ENCODE data around the gene RHOD.

Gene RHOD, protein sequence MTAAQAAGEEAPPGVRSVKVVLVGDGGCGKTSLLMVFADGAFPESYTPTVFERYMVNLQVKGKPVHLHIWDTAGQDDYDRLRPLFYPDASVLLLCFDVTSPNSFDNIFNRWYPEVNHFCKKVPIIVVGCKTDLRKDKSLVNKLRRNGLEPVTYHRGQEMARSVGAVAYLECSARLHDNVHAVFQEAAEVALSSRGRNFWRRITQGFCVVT

GRCh38 chr11:67056267-67057204 is at the start of gene RHOD:
Gene RHOD (plus strand): TSS chr11:67056847. CDS start chr11:67056903, 56 bp downstream.
- DNase-seq = no peak

DNA sequence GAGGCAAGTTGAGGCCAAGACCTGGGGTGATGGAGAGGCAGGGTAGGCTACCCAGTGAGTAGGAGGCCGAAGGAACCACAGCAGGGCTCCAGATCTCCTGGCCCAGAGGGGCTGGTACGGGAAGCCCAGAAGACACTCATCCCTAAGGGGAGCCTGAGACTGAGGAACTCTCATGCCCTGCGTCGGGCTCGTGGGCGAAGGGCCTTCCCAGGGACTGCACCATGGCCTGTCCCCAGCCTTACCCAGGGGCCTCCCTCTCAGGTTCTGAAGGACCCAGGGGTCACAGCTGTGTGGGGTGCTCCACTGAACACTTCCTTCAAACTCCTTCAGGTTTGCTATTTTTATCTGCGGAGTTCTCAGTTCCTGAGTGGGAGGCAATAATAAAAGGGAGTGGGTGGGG is 49.5 kb upstream of the RHOD start:
- no peak for DNase-seq

DNA sequence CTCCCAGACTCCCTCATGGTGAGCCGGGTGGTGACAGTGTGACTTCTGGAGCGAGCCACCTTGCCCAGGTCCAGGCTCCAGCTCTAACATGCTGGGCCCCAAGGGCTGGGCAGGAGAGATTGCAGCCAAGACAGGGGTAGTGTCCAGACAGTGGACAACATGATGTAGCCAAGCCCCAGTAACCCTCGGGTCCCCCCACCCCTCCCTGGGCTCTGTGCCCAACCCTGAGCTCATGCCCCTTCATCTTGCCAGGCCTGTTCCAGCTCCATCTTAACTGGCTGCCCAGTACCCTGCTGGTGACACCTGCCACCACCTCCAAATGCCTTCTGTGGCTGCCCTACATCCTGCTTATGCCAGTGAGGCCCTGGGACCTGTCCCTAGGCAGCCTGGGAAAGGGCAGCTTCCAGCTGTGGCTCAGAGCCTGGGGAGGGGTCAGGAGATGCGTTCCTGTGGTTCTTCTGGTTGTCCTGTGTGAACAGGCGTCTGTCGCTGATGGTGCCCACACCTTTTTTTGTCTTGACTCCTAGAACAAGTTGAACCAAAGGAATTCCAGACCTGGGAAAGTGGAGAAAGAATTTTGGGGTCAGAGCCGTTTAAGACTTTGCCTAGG is 46.2 kb upstream of the RHOD start:
- DNase-seq = no peak

DNA sequence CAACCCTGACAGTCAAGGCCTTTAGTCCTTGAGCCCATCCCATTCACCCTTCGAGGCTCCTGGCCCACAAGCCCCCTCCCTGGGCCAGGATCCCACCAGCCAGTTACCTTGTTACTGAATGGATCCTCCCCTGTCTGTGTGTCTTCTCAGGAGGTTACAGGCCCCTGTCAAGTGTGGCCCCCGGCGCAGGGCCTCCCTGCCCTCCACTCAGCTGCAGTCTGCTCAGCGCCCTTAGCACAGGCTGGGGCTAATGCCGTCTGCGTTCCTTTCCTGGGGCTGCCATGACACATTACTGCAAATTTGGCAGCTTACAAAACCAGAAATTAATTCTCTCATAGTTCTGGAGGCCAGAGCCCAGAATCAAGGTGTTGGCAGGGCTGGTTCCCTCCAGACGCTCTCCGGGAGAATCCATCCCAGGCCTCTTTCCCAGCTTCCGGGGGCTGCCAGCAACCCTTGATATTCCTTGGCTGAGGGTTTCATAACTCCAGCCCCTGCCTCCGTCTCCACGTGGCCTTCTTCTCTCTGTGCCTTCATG is 43.1 kb upstream of the RHOD start:
- no peak for DNase-seq

DNA sequence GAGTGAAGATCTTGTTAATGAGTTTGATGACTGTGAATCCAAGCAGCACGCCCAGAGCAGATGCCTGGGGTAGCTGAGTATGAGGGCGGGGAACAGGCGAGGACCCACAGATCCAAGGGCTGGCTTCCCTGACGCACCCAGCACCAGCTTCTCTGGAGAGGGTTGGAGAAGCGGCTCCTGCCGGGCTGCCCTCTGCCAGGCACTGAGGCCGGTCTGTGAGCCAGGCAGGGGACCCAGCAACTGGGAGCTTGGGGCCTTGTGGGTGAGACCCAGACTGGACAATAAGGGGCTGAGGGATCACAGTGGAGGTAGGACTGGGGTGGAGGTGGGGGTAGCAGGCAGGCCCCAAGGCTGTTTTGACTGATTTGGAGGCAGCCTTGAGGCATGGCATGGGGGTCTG is 42.3 kb upstream of the RHOD start:
- DNase-seq = no peak

DNA sequence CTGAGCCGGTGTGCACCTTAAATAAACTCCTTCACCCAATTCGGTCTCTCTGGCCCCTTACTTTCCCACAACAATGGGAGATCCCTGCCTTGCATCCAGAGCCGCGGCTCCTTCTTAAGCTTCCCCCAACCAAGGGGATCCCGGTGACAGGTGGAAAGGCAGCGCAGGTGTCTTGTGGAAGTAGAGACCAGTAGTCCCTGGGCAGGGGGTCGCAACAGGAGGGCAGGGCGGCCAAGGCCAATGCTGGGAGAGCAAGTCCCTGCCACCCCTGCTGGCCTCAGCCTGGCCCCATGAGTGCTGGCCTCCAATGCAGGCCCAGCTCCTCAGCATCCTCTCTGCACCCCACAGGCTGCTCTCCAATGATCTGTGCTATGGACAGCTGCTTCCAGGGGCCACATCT is 41.6 kb upstream of the RHOD start:
- DNase-seq = no peak

DNA sequence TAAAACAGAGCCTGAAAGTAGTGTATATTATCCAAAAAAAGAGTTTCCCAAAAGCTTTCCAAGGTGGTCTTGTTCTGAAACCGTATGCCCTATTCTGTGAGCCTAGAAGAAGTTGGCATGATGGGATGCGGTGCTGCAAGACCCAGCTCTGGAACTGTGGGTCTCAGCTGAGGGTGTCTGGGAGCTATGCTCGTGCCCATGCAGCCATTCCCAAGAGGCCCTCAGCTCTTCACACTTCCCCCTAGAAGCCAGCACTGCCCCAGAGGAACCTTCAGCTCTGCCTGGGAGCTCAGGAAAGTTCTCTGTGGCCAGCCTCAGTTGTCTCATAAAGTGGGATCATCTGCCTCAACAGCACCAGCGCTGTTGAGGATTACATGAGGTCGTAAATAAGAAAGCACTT is 40.1 kb upstream of the RHOD start:
- DNase-seq = no peak

GRCh38 chr11:67020949-67021348 is 35.7 kb upstream of the RHOD start:
- no peak for DNase-seq

GRCh38 chr11:67022341-67022933 is 34.2 kb upstream of the RHOD start:
- DNase-seq = no peak

DNA sequence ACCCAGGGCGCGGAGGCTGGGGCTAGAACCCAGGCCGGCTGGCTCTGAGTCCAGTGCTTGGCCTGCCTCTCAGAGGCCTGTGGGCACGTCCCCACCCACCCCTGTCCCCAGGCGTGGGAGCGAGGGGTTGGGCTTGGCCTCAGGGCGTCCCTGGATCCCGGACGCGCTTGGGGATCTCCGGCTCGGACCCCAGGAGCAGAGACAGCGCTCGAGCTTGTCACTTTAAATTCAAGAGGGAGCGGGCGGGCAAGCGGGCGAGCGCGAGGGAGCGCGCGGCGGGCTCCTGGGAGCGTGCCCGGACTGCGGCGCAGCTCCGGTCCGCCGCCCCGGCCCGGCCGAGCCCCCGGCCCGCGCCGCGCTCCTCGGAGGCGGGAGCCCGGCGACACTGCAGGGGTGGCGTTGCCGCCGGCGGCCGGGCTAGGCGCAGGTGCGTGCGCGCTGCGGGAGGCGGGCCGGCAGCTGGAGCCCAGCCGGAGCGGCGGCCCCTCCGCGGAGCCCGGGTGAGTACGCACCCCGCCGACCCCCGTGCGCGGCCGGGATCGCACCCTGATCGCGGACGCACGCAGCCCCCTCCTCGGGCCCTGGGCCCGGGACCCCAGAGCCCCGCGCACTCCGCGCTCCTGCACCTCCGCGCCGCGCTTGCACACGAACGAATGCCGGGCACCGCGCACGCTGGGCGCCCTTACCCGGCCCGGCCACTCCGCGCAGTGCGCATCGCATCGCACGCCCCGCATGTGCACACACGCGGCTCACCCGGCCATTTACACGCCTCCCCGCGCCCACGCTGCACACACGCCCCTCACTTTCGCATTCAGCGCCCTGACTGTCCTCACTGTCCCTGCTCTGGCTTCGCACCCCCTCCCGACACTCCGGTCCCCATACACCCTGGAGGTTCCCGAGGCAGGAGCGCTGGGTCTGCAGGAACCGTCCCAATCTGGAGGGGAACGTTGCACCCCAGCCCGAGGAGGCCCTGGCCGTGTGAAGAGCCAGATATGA is 33.4 kb upstream of the RHOD start, which contains the start of gene SYT12:
TSS of gene SYT12 (plus strand) at position 174 of the 996 bp plus-strand sequence. CDS start 7,011 bp downstream, outside the sequence.
- no peak for DNase-seq

DNA sequence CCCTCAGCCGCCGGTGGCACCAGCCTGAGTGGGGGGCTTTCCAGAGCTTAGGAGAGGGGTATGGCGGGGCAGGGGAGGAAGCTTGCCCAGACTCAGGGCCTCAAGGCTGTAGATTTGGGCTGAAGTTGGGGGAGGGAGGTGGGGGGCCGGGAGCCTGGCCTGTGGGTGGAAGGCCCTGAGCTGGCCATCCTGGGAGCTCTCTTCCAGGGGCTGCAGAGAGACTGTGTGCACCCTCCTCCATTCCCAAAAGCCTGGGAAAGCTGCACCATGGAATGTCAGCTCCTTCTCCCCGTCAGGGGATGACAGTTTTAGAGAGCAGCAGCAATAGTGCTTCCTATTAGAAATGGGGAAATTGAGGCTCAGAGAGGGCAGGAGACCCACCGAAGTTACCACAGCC is 32.7 kb upstream of the RHOD start:
- no peak for DNase-seq

- peak; percentile 71 for DNase-seq
Observed at GRCh38 chr11:67024410-67024809, 32.2 kb upstream of the RHOD start.

DNA sequence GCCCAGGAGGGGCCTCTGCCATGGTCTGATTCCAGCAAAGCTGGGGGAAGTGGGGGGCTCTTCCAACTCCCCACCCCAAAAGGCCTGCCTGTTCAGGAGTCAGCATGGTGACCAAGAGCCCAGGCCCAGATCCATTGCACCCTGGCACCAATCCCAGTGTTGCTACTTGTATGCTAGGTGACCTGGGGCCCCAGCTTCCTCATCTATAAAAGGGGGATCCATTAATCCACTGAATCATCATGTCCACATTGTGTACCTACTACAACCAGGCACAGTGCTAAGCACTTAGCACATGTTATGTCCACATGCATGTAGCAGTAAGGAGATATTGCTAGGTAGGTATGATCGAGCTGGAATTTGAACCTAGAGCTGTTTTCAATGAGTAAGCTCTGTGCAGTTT is 31.7 kb upstream of the RHOD start:
- no peak for DNase-seq

DNA sequence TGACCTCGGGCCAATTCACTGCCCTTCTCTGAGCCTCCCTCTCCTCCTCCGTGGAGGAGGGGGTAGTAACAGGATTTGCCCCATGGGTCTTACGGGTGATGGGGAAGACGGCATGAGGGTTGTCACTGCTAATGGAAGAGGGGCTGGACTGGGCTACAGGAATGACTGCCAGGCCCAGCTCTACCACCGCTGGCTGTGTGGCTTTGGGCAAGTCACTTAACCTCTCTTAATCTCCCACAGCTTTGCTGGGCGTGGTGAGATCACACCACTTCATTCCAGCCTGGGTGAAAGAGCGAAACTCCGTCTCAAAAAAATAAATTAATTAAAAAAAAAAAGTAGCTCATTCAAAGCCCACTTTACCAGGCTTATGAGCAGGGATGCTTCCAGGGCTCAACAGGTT is 30.9 kb upstream of the RHOD start:
- DNase-seq = no peak

- no peak for DNase-seq
Observed at GRCh38 chr11:67026941-67027340, 29.7 kb upstream of the RHOD start.

- no peak for DNase-seq
Observed at GRCh38 chr11:67027483-67027930, 29.1 kb upstream of the RHOD start.

DNA sequence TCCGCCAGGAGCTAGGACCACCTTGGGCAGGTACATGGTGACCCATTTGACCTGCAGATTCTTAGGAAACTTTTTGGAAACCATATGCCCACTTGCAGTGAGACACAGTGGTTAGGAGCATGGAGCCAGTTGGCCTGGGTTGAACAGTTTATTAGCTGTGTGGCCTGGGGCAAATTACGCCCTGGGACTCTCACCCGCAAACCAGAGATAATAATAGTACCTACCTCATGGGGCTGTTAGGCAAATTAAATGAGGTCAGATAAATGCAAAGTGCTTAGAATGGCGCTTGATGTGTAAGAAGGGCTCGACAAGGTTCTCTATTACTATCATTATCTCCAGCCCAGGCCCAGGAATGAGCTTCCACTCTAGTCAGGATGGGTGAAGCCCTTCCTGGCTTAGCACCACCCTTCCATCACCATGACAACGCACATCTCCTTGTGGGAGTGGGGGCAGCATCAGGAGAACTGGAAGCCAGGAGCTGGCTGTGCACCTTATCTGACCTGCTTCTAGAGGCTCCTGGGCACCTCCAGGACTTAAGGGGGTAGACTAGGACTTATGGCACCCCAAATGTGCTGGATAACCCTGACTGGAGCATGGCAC is 28.6 kb upstream of the RHOD start:
- DNase-seq = no peak

- no peak for DNase-seq
Observed at GRCh38 chr11:67029146-67029545, 27.5 kb upstream of the RHOD start.

DNA sequence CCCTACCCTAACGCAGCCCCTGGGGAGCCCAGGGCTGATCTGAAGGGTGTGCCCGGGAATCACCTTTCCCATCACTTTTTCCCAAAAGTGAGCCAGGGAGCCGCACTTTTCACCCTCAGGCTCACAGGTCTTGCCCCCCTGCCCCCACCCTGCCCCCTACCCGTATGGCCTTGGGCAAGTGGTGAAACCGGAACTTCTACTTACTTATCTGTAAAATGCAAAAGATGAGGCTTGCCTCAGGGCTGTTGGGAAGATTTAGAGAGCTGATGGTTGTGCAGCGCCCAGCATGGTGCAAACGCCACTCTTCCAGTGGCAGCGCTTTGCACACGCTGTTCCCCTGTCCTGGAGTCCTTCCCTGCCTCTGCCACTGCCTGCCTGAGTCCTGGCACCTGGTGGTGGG is 25.7 kb upstream of the RHOD start:
- DNase-seq = no peak

GRCh38 chr11:67031791-67032561 is 24.7 kb upstream of the RHOD start:
- no peak for DNase-seq

Measured in activated CD8-positive, alpha-beta memory T cell treated with anti-CD3 and anti-CD28 coated beads, Interleukin-2, amount 50 U/mL, for 48 hours (primary cell).